RKO (cell line): ENCODE results near the gene IL21R.
"Not testable (repeated sequence)": the region's sequence is repeated elsewhere in the genome, so short reads cannot be mapped to it uniquely, and the experiment has no call there.

ENCODE experiments used
- DNase-seq: peaks from one replicate; pipeline ENCODE4 v3.0.0-alpha.2; 2016; ENCODE audit warnings: low spot score

Gene IL21R

GRCh38 chr16:27426423-27427408, 24.7 kb downstream of the IL21R start:
- peak; percentile 87 for DNase-seq

- DNase-seq = no peak
Measured at GRCh38 chr16:27427538-27427937, 25.6 kb downstream of the IL21R start.

GRCh38 chr16:27428026-27428785, 26.2 kb downstream of the IL21R start:
- peak; percentile 13 for DNase-seq

GRCh38 chr16:27429330-27429871, 27.4 kb downstream of the IL21R start:
- no peak for DNase-seq

GRCh38 chr16:27429981-27430441, 28.0 kb downstream of the IL21R start:
- no peak for DNase-seq

GRCh38 chr16:27430512-27430911, 28.5 kb downstream of the IL21R start:
- DNase-seq = no peak

GRCh38 chr16:27430923-27431484, 29.0 kb downstream of the IL21R start:
- no peak for DNase-seq

GRCh38 chr16:27431773-27432532, 30.0 kb downstream of the IL21R start:
- DNase-seq = peak; percentile 15

- DNase-seq = no peak
Measured at GRCh38 chr16:27432558-27432957, 30.6 kb downstream of the IL21R start.

GRCh38 chr16:27433191-27433590, 31.2 kb downstream of the IL21R start:
- not testable (repeated sequence) for DNase-seq

GRCh38 chr16:27433636-27434035, 31.7 kb downstream of the IL21R start:
- no peak for DNase-seq

- no peak for DNase-seq
Measured at GRCh38 chr16:27434141-27435051, 32.4 kb downstream of the IL21R start.

GRCh38 chr16:27435146-27435545, 33.2 kb downstream of the IL21R start:
- not testable (repeated sequence) for DNase-seq

- DNase-seq = no peak
Measured at GRCh38 chr16:27436065-27436464, 34.1 kb downstream of the IL21R start.

- no peak for DNase-seq
Measured at GRCh38 chr16:27436921-27437650, 35.1 kb downstream of the IL21R start.

GRCh38 chr16:27437946-27438345, 36.0 kb downstream of the IL21R start:
- DNase-seq = no peak

- DNase-seq = no peak
Measured at GRCh38 chr16:27439271-27440018, 37.5 kb downstream of the IL21R start.

GRCh38 chr16:27441276-27441675, 39.3 kb downstream of the IL21R start:
- DNase-seq = no peak

- DNase-seq = no peak
Measured at GRCh38 chr16:27441998-27442397, 40.0 kb downstream of the IL21R start.
